Activated CD4-positive, alpha-beta T cell treated with anti-CD3 and anti-CD28 coated beads for 4 hours (primary cell): Measurements from ENCODE around the gene NNAT.
"Not testable (repeated sequence)": the region's sequence is repeated elsewhere in the genome, so short reads cannot be mapped to it uniquely, and the experiment has no call there.

ENCODE experiments used
- DNase-seq, 2 donors: peaks; one replicate each; pipeline ENCODE4 v3.0.0-alpha.2; 2020

Gene NNAT

GRCh38 chr20:37521061-37521771, at the start of gene NNAT:
Gene NNAT, plus strand, starts transcription at chr20:37521250. Its CDS starts 82 bp downstream, at chr20:37521332.
- DNase-seq: no peak

GRCh38 chr20:37471741-37472235, 49.3 kb upstream of the NNAT start:
- no peak for DNase-seq

GRCh38 chr20:37472435-37472834, 48.6 kb upstream of the NNAT start:
- not testable (repeated sequence) for DNase-seq

- no peak for DNase-seq
These were observed 47.6 kb upstream of the NNAT start for GRCh38 chr20:37473249-37474000.

- no peak for DNase-seq
These were observed 46.7 kb upstream of the NNAT start for GRCh38 chr20:37474386-37474785.

- no peak for DNase-seq
These were observed 45.8 kb upstream of the NNAT start for GRCh38 chr20:37475252-37475651.

GRCh38 chr20:37477041-37477440, 44.0 kb upstream of the NNAT start:
- no peak for DNase-seq

GRCh38 chr20:37479266-37479665, 41.8 kb upstream of the NNAT start:
- no peak for DNase-seq

GRCh38 chr20:37479925-37480691, 40.9 kb upstream of the NNAT start:
- DNase-seq: no peak

- DNase-seq: no peak
These were observed 40.1 kb upstream of the NNAT start for GRCh38 chr20:37480919-37481318.

GRCh38 chr20:37481610-37482009, 39.4 kb upstream of the NNAT start:
- no peak for DNase-seq

GRCh38 chr20:37484331-37484730, 36.7 kb upstream of the NNAT start:
- DNase-seq: no peak

- not testable (repeated sequence) for DNase-seq
These were observed 34.8 kb upstream of the NNAT start for GRCh38 chr20:37486209-37486608.

- DNase-seq: no peak
These were observed 30.2 kb upstream of the NNAT start for GRCh38 chr20:37490663-37491350.

GRCh38 chr20:37492096-37492625, 28.9 kb upstream of the NNAT start:
- no peak for DNase-seq

- no peak for DNase-seq
These were observed 28.1 kb upstream of the NNAT start for GRCh38 chr20:37492945-37493344.

- DNase-seq: no peak
These were observed 26.7 kb upstream of the NNAT start for GRCh38 chr20:37494301-37494700.

GRCh38 chr20:37494796-37495195, 26.3 kb upstream of the NNAT start:
- no peak for DNase-seq

GRCh38 chr20:37498066-37498665, 22.9 kb upstream of the NNAT start:
- no peak for DNase-seq

- no peak for DNase-seq
These were observed 20.7 kb upstream of the NNAT start for GRCh38 chr20:37500311-37500710.

GRCh38 chr20:37501940-37502339, 19.1 kb upstream of the NNAT start:
- DNase-seq: no peak

- no peak for DNase-seq
These were observed 18.4 kb upstream of the NNAT start for GRCh38 chr20:37502654-37503053.
